ENCODE results near the gene ANKRD11. TPM values are rescaled to one million over a fixed set of nuclear protein-coding genes. Genes with fewer than 3 reads are reported as not detected.

Gene ANKRD11
- polyA plus RNA-seq, 1 donor (not counting 4 experiments of a cell fraction or from before 2014, with no cell fraction given): 30.1 TPM

DNA sequence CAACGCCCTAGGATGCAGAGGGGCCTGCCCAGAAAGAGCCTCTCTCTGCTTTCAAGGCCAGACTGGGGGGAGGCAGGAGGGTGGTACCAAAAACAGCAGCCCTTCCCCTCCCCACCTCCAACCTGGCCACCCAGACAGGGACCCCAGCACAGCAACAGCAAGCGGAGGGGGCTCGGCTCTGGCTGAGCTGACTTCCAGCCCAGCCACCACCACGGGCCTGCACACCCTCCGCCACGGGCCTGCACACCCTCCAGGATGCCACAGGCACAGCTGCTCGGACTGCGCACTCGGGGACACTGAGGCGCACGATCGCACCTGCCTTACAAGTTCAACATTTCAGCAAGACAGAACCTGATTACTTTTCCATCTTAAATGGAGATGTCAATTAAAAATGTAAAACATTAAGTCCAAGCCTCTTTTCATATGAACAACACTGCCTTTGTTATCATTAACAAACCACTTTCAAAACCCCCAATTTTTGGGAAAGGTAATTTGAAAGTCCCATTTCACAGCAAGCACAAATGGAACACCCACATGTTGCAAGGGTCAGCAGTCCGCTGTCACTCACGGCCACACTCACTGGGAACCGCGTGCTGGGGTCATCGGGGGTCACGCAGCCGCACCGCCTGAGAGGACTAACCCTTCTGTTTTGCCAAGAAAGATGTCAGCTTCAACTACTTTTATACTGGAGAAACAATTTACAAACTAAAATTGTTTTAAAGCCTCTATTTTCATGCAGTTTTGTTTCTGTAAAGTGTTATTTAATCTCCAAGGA is 76.4 kb downstream of the ANKRD11 start:
- Histone ChIP-seq H3K4me2 (ENCODE audit: control insufficient read depth, extremely low read depth, insufficient read depth, low read depth, low read length) (no peak overlapping the region), H3K4me3 (ENCODE audit: control insufficient read depth in 2 of 3, extremely low read depth in 1 of 3, insufficient read depth in 2 of 3, low read depth in 1 of 3, low read length in 3 of 3) (no peak overlapping the region), H3K9me3 (ENCODE audit: control insufficient read depth, low read depth, low read length) (no peaks in the 10 kb centered on the region), H3K27ac (ENCODE audit: control insufficient read depth, insufficient read depth, low read length) (no peak overlapping the region), H3K79me2 (ENCODE audit: control insufficient read depth, insufficient read depth, low read length) (peaks cover 95% of the 10 kb centered on the region), H3K27me3 (ENCODE audit: control insufficient read depth, extremely low read depth, insufficient read depth, low read length) (no peaks in the 10 kb centered on the region), H3K9me1 (ENCODE audit: control insufficient read depth, extremely low read depth, insufficient read depth, low read length) (peaks cover 17% of the 10 kb centered on the region), H3K36me3 (ENCODE audit: control insufficient read depth in 2 of 2, extremely low read depth in 1 of 2, insufficient read depth in 2 of 2, low read length in 2 of 2) (peaks cover 7 to 13% of the 10 kb centered on the region in 2 experiments), H4K20me1 (ENCODE audit: control insufficient read depth, extremely low read depth, insufficient read depth, low read length) (peaks cover 74% of the 10 kb centered on the region), H3K4me1 (ENCODE audit: control insufficient read depth, extremely low read depth, insufficient read depth, low read length) (peaks cover 50% of the 10 kb centered on the region), H3K9ac (ENCODE audit: control insufficient read depth, extremely low read depth, insufficient read depth, low read length) (no peak overlapping the region), H2AFZ (ENCODE audit: control insufficient read depth, low read length) (no peak overlapping the region)
- TF ChIP-seq, protein P1, sequence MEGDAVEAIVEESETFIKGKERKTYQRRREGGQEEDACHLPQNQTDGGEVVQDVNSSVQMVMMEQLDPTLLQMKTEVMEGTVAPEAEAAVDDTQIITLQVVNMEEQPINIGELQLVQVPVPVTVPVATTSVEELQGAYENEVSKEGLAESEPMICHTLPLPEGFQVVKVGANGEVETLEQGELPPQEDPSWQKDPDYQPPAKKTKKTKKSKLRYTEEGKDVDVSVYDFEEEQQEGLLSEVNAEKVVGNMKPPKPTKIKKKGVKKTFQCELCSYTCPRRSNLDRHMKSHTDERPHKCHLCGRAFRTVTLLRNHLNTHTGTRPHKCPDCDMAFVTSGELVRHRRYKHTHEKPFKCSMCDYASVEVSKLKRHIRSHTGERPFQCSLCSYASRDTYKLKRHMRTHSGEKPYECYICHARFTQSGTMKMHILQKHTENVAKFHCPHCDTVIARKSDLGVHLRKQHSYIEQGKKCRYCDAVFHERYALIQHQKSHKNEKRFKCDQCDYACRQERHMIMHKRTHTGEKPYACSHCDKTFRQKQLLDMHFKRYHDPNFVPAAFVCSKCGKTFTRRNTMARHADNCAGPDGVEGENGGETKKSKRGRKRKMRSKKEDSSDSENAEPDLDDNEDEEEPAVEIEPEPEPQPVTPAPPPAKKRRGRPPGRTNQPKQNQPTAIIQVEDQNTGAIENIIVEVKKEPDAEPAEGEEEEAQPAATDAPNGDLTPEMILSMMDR (optimal IDR thresholded peaks at IDR 0.05 in 1 of 3, IDR thresholded peaks at IDR 0.05 in 1 of 3, conservative IDR thresholded peaks at IDR 0.05 in 1 of 3; ENCODE audit: extremely low read depth in 1 of 3, insufficient read depth in 2 of 3, low read length in 3 of 3): no peak
- no peak for TF ChIP-seq EZH2 (IDR thresholded peaks at IDR 0.05; ENCODE audit: low read length)
- dilution Hi-C loops (cut with MboI; ENCODE audit: extremely low pct_ligation_motif_present, low sequenced_read_pairs): no loop called here
- FAIRE-seq: no peak
- no peak for DNase-seq (ENCODE audit: low read depth, low spot score)

DNA sequence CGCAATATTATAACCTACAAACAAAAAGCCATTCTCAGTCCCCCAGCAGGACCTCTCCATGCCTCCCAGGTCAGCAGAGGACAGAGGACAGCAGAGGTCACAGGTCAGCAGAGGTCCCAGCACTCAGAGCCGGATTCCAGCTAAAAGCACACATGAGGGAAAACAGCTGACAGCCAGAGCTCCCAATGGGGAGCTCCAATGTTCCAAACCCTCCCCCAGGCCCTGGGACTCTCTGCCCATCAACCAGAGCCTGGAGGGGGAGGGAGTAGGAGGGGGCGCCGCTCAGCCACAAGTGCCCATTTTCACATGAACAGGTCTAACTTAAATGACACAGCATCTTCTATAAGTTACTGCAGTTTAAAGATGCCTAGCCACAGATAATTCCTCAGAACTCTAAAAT is 77.5 kb downstream of the ANKRD11 start:
- peaks cover 6 to 13% of the 10 kb centered on the region in 2 experiments for H3K36me3 ChIP-seq (ENCODE audit: control insufficient read depth in 2 of 2, extremely low read depth in 1 of 2, insufficient read depth in 2 of 2, low read length in 2 of 2)
- no peaks in the 10 kb centered on the region for H3K9me3 ChIP-seq (ENCODE audit: control insufficient read depth, low read depth, low read length)
- no peak for FAIRE-seq
- no peak overlapping the region for H2AFZ ChIP-seq (ENCODE audit: control insufficient read depth, low read length)
- H3K4me3 ChIP-seq (ENCODE audit: control insufficient read depth in 2 of 3, extremely low read depth in 1 of 3, insufficient read depth in 2 of 3, low read depth in 1 of 3, low read length in 3 of 3): no peak overlapping the region
- DNase-seq (ENCODE audit: low read depth, low spot score): no peak
- H3K9ac ChIP-seq (ENCODE audit: control insufficient read depth, extremely low read depth, insufficient read depth, low read length): no peak overlapping the region
- dilution Hi-C loops (cut with MboI; ENCODE audit: extremely low pct_ligation_motif_present, low sequenced_read_pairs): no loop called here
- H3K79me2 ChIP-seq (ENCODE audit: control insufficient read depth, insufficient read depth, low read length): peaks cover 95% of the 10 kb centered on the region
- H3K27me3 ChIP-seq (ENCODE audit: control insufficient read depth, extremely low read depth, insufficient read depth, low read length): no peaks in the 10 kb centered on the region
- TF ChIP-seq, protein P1 (optimal IDR thresholded peaks at IDR 0.05 in 1 of 3, IDR thresholded peaks at IDR 0.05 in 1 of 3, conservative IDR thresholded peaks at IDR 0.05 in 1 of 3; ENCODE audit: extremely low read depth in 1 of 3, insufficient read depth in 2 of 3, low read length in 3 of 3): no peak
- no peak for TF ChIP-seq EZH2 (IDR thresholded peaks at IDR 0.05; ENCODE audit: low read length)
- peaks cover 80% of the 10 kb centered on the region for H4K20me1 ChIP-seq (ENCODE audit: control insufficient read depth, extremely low read depth, insufficient read depth, low read length)
- H3K27ac ChIP-seq (ENCODE audit: control insufficient read depth, insufficient read depth, low read length): no peak overlapping the region
- peaks cover 60% of the 10 kb centered on the region for H3K4me1 ChIP-seq (ENCODE audit: control insufficient read depth, extremely low read depth, insufficient read depth, low read length)
- H3K4me2 ChIP-seq (ENCODE audit: control insufficient read depth, extremely low read depth, insufficient read depth, low read depth, low read length): no peak overlapping the region
- peaks cover 22% of the 10 kb centered on the region for H3K9me1 ChIP-seq (ENCODE audit: control insufficient read depth, extremely low read depth, insufficient read depth, low read length)
